ENCODE data around the gene CHN1.

Gene CHN1

DNA sequence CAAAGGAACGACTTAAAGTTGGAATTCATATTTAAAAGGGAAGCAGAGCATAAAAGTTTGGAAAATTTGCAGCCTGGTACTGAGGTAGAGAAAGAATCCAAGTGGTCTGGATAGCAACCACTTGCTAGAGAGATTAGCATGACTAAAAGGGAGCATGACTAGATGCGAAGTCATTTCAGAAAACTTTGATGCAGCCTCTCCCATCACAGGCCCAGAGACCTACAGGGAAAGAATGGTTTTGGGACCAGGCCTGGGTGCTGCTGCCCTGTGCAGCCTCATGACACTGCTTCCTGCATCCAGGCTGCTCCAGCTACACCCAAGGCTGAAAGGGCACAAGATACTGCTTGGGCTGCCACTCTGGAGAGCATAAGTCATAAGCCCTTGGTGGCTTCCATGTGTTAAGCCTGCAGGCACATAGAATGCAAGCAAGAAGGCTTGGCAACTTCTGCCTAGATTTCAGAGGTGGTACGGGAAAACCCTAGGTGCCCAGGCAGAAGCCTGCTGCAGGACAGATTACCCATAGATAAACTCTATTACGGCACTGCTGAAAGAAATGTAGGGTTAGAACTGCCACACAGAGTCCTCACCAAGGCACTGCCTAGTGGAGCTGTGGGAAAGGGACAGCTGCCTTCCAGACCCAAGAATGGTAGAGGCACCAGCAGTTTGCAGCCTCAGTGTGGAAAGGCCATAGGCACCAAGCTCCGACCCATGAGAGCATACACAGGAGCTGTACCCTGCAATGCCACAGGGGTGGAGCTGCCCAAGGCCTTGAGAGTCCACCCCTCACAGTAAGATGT is 12.6 kb upstream of the CHN1 start:
- Mint-ChIP-seq H3K4me3 (no peak overlapping the region), H3K27ac (no peak overlapping the region), H3K9me3 (peaks cover 3% of the 10 kb centered on the region), H3K27me3 (ENCODE audit: low read depth, poor library complexity) (no peaks in the 10 kb centered on the region), H3K36me3 (ENCODE audit: low read depth) (no peaks in the 10 kb centered on the region), H3K4me1 (peaks cover 2% of the 10 kb centered on the region)
- no peak for TF ChIP-seq CTCF (IDR thresholded peaks at IDR 0.05)
- DNase-seq, result no peak

DNA sequence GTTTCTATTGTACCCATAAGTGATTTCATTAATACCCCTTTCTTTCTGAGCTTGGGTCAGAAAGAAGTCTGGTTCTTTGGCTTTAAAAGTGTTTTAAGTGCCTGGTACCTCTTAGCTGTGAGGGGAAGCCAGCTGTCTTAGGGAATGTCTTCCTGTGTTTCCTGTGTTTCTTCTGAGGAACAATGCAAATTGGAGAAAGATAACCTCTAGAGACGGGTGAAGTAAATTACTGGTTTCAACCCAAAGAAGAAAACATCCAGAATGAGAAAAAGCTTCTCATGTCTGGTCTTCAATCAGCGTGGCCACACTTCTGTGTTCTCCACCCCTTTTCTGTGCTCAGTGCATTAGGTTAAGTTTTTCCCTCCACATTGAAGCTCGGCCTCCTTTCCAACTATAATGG is 10.2 kb upstream of the CHN1 start:
- Mint-ChIP-seq H3K27ac (no peak overlapping the region), H3K4me1 (no peaks in the 10 kb centered on the region), H3K36me3 (ENCODE audit: low read depth) (no peaks in the 10 kb centered on the region), H3K27me3 (ENCODE audit: low read depth, poor library complexity) (no peaks in the 10 kb centered on the region), H3K4me3 (no peak overlapping the region), H3K9me3 (peaks cover 3% of the 10 kb centered on the region)
- no peak for DNase-seq
- TF ChIP-seq CTCF (IDR thresholded peaks at IDR 0.05), result no peak

DNA sequence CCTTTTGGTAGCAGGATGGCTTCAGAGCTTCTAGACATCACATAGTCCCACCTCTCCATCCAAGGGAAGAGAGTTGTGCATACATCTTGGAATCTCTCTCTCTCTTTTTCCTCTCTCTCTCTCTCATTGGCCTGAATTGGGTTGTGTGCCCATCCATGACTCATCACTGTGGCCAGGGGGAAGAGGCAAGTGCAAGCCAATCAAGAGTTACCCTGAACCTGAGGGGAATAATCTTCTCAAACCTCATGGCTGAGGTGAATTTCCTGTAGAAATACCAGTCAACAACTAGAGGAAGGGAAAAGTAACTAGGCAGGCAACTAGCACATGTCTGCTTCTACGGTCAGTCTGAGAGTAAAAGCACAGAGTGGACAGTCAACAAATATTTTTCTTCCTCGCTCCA is 7.3 kb upstream of the CHN1 start:
- peaks cover 12% of the 10 kb centered on the region for H3K4me1 Mint-ChIP-seq
- no peaks in the 10 kb centered on the region for H3K36me3 Mint-ChIP-seq (ENCODE audit: low read depth)
- no peak for DNase-seq
- TF ChIP-seq CTCF (IDR thresholded peaks at IDR 0.05), result no peak
- H3K9me3 Mint-ChIP-seq, result peaks cover 3% of the 10 kb centered on the region
- peaks cover 6% of the 10 kb centered on the region for H3K27me3 Mint-ChIP-seq (ENCODE audit: low read depth, poor library complexity)
- no peak overlapping the region for H3K4me3 Mint-ChIP-seq
- no peak overlapping the region for H3K27ac Mint-ChIP-seq

DNA sequence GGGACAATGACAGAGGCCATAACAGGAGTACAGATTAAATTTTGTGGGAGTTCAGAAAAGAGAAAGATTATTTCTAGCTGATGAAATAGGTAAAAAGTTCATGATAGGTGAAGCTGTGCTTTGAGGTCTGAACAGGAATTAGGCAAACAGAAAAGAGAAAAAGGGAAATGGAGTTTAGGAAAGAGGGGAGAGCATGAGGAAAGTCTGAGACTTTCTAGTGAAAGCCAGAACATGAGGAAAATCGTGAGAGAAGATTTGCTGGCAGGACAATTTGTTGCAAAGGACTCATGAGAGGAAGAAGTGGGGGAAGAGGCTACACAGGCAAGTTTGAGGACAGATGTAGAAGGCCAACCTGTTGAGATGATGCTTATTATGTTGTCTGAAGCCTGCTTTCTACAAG is 6.3 kb upstream of the CHN1 start:
- no peak for TF ChIP-seq CTCF (IDR thresholded peaks at IDR 0.05)

DNA sequence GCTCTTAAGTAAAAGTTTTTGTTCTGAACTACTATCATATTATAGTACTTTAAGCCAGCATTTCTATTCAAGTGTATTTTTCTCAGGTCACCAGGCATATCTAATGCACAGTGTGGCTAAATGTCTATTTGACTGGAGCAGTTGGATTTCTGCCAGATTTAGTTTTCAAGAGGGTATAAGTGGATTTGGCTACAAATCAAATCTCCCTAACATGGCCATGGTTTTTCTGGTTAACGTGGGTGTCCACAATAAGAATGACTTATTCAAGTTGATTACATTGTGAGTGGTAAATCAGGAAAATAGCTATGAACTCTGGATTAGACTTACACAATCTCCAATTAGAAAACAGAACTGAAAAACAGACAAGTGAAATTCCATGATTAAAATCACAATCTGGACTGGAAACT is 5.7 kb upstream of the CHN1 start:
- no peak overlapping the region for H3K4me3 Mint-ChIP-seq
- TF ChIP-seq CTCF (IDR thresholded peaks at IDR 0.05), result no peak
- H3K4me1 Mint-ChIP-seq, result peaks cover 23% of the 10 kb centered on the region
- H3K36me3 Mint-ChIP-seq (ENCODE audit: low read depth), result no peaks in the 10 kb centered on the region
- peaks cover 7% of the 10 kb centered on the region for H3K27me3 Mint-ChIP-seq (ENCODE audit: low read depth, poor library complexity)
- DNase-seq, result no peak
- no peak overlapping the region for H3K27ac Mint-ChIP-seq
- peaks cover 3% of the 10 kb centered on the region for H3K9me3 Mint-ChIP-seq

More for the DNA sequence above, 6.3 kb upstream of the CHN1 start:
- no peak overlapping the region for H3K27ac Mint-ChIP-seq
- peaks cover 7% of the 10 kb centered on the region for H3K27me3 Mint-ChIP-seq (ENCODE audit: low read depth, poor library complexity)
- no peak overlapping the region for H3K4me3 Mint-ChIP-seq
- H3K4me1 Mint-ChIP-seq, result peaks cover 17% of the 10 kb centered on the region
- H3K9me3 Mint-ChIP-seq, result peaks cover 3% of the 10 kb centered on the region
- no peak for DNase-seq
- H3K36me3 Mint-ChIP-seq (ENCODE audit: low read depth), result no peaks in the 10 kb centered on the region
